Liver (tissue), 9 donors: Measurements from ENCODE around the gene BTBD9. TPM values are rescaled to one million over a fixed set of nuclear protein-coding genes. Genes with fewer than 3 reads are reported as not detected.

Source experiments
- DNase-seq: peaks from one replicate; pipeline ENCODE4 v3.0.0-alpha.2; 2017; ENCODE audit warnings: low spot score
- H3K27ac ChIP-seq, 2 donors: one replicate each; pipeline ENCODE4 v1.7.0; 2013; ENCODE audit warnings: inconsistent platforms in 2 of 2, low read length in 2 of 2, control low read depth in 1 of 2, low read depth in 1 of 2, mild to moderate bottlenecking in 1 of 2
- H3K27me3 ChIP-seq, 4 donors: one replicate each; pipeline versions ENCODE4 v1.6.1 to v1.7.0; 2013; ENCODE audit warnings: low read length in 3 of 4, inconsistent platforms in 1 of 4, mild to moderate bottlenecking in 1 of 4, moderate library complexity in 1 of 4; ENCODE audit not compliant: control insufficient read depth in 4 of 4, insufficient read depth in 4 of 4
- H3K36me3 ChIP-seq, 4 donors: one replicate each; pipeline versions ENCODE4 v1.6.1 to v1.7.0; 2013; ENCODE audit warnings: low read length in 3 of 4, mild to moderate bottlenecking in 3 of 4, low read depth in 1 of 4, moderate library complexity in 1 of 4; ENCODE audit not compliant: control insufficient read depth in 4 of 4, insufficient read depth in 3 of 4
- H3K4me1 ChIP-seq, 4 donors: one replicate each; pipeline versions ENCODE4 v1.6.1 to v1.7.0; 2013; ENCODE audit warnings: low read length in 3 of 4, mild to moderate bottlenecking in 3 of 4, moderate library complexity in 1 of 4; ENCODE audit not compliant: control insufficient read depth in 4 of 4, insufficient read depth in 4 of 4
- H3K4me3 ChIP-seq, 3 donors: one replicate each; pipeline versions ENCODE4 v1.6.1 to v1.7.0; 2013; ENCODE audit warnings: low read length in 3 of 3, control low read depth in 1 of 3, low read depth in 1 of 3, mild to moderate bottlenecking in 1 of 3
- H3K9ac ChIP-seq, 2 donors: one replicate each; pipeline ENCODE4 v1.7.0; 2013; ENCODE audit warnings: low read length in 2 of 2, mild to moderate bottlenecking in 2 of 2, moderate library complexity in 2 of 2, control low read depth in 1 of 2, low read depth in 1 of 2
- H3K9me3 ChIP-seq, 4 donors: one replicate each; pipeline versions ENCODE4 v1.6.1 to v1.7.0; 2013; ENCODE audit warnings: low read length in 3 of 4; ENCODE audit not compliant: control insufficient read depth in 4 of 4
- ATF3 ChIP-seq: IDR thresholded peaks from 2 replicates; pipeline ENCODE4 v1.6.1; 2016; ENCODE audit warnings: antibody characterized with exemption
- CTCF ChIP-seq: fragments of 150-350 bp; IDR thresholded peaks from 2 replicates; pipeline ENCODE4 v1.5.1; 2017; ENCODE audit warnings: improper control_type of control experiment, low read depth, low read length; ENCODE audit not compliant: missing input control
- EGR1 ChIP-seq, 2 donors: IDR thresholded peaks; 2 replicates each; pipeline ENCODE4 v1.6.1; 2016 to 2018; ENCODE audit warnings: antibody characterized with exemption in 2 of 2, low read depth in 2 of 2
- FOXA1 ChIP-seq: IDR thresholded peaks from 2 replicates; pipeline ENCODE4 v1.6.1; 2016; ENCODE audit warnings: antibody characterized with exemption
- FOXA2 ChIP-seq: IDR thresholded peaks from 2 replicates; pipeline ENCODE4 v1.6.1; 2016; ENCODE audit warnings: antibody characterized with exemption
- GABPA ChIP-seq, 2 donors: IDR thresholded peaks in 1 of 2; conservative IDR thresholded peaks in 1 of 2; 2 replicates each; pipeline ENCODE4 v1.6.1; 2016; ENCODE audit warnings: antibody characterized with exemption in 2 of 2, mild to moderate bottlenecking in 1 of 2, moderate library complexity in 1 of 2
- HNF4A ChIP-seq, 2 donors: conservative IDR thresholded peaks; 2 replicates each; pipeline ENCODE4 v1.6.1; 2016; ENCODE audit warnings: antibody characterized with exemption in 2 of 2, mild to moderate bottlenecking in 2 of 2
- HNF4G ChIP-seq: IDR thresholded peaks from 2 replicates; pipeline ENCODE4 v1.6.1; 2016; ENCODE audit warnings: antibody characterized with exemption
- JUND ChIP-seq, 2 donors: IDR thresholded peaks; 2 replicates each; pipeline ENCODE4 v1.6.1; 2016; ENCODE audit warnings: antibody characterized with exemption in 2 of 2
- NR2F2 ChIP-seq: IDR thresholded peaks from 2 replicates; pipeline ENCODE4 v1.6.1; 2016; ENCODE audit warnings: antibody characterized with exemption
- RAD21 ChIP-seq, 2 donors: IDR thresholded peaks; 2 replicates each; pipeline ENCODE4 v1.6.1; 2016; ENCODE audit warnings: antibody characterized with exemption in 2 of 2, mild to moderate bottlenecking in 2 of 2
- REST ChIP-seq: IDR thresholded peaks from 2 replicates; pipeline ENCODE4 v1.6.1; 2016; ENCODE audit warnings: antibody characterized with exemption, mild to moderate bottlenecking
- RXRA ChIP-seq, 2 donors: IDR thresholded peaks; 2 replicates each; pipeline ENCODE4 v1.6.1; 2017 to 2018; ENCODE audit warnings: antibody characterized with exemption in 2 of 2, mild to moderate bottlenecking in 1 of 2
- SP1 ChIP-seq: IDR thresholded peaks from 2 replicates; pipeline ENCODE4 v1.6.1; 2018; ENCODE audit warnings: antibody characterized with exemption, mild to moderate bottlenecking
- TAF1 ChIP-seq: conservative IDR thresholded peaks from 2 replicates; pipeline ENCODE4 v1.6.1; 2016; ENCODE audit warnings: antibody characterized with exemption, mild to moderate bottlenecking
- YY1 ChIP-seq: IDR thresholded peaks from 2 replicates; pipeline ENCODE4 v1.6.1; 2016; ENCODE audit warnings: antibody characterized with exemption, mild to moderate bottlenecking
- ZBTB33 ChIP-seq: IDR thresholded peaks from 2 replicates; pipeline ENCODE4 v1.6.1; 2016; ENCODE audit warnings: antibody characterized with exemption
- WGBS: extraction: QIAGEN DNeasy Blood & Tissue Kit; methylation state at CpG from one replicate; pipeline ENCODE4 v1.1.7; 2013; 5-methylcytosine and 5-hydroxymethylcytosine counted together
- polyA plus RNA-seq, 2 donors: library from polyadenylated mRNA; stranded (reverse) in 1 of 2; unstranded in 1 of 2; fragments of 200-250 nt in 1 of 2; fragments of >200 nt in 1 of 2; fragmentation: Nextera tagmentation in 1 of 2; extraction: Ambion mirVana in 1 of 2; gene quantifications; one replicate each; pipeline versions ENCODE4 v1.2.1 to v1.2.3, GENCODE V29; 2013 to 2015
- total RNA-seq, 2 donors: library from RNA; depleted of rRNA; stranded (reverse); fragments of >200 nt; gene quantifications; one replicate each; pipeline ENCODE4 v1.2.3, GENCODE V29; 2014
- donor health status: healthy.
- donor health status: healthy.
- donor health status: healthy.
- donor health status: healthy.
- donor health status: healthy.

Gene BTBD9
- total and polyA plus RNA-seq, 4 donors: 2.0 to 12.4 (median 5.7) TPM

DNA sequence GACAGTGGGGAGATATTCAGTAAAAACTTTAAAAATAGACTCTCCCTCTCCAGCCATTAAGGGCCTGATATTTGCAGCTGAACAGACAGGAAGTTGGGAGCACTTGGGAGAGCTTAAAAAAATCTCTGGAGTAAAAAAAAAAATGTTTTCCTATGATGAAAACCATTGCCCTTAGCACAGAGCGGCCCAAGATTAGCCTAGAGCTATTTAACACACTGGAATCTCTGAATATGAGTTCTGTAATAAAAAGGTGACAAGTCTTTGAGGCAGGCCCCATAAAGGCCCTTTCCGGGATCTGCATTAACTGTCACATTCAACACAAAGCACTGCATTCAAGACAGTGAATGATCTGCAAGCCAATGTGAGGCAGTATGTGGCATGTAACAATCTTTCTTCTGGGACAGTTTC, 426.5 kb downstream of the BTBD9 start:
- no peak overlapping the region for H3K9ac ChIP-seq
- H3K27ac ChIP-seq: no peak overlapping the region
- H3K9me3 ChIP-seq: no peaks in the 10 kb centered on the region
- DNase-seq: no peak
- H3K27me3 ChIP-seq: no peaks in the 10 kb centered on the region
- no peak overlapping the region for H3K4me3 ChIP-seq
- H3K4me1 ChIP-seq: no peaks in the 10 kb centered on the region
- no peaks in the 10 kb centered on the region for H3K36me3 ChIP-seq
- WGBS: 75% methylated on average over 2 of the region's 2 CpGs
- TF ChIP-seq JUND (IDR thresholded peaks at IDR 0.05): no peak
- no peak for TF ChIP-seq SP1
- TF ChIP-seq FOXA2: no peak
- TF ChIP-seq HNF4A (conservative IDR thresholded peaks at IDR 0.05): no peak
- no peak for TF ChIP-seq ATF3
- no peak for TF ChIP-seq HNF4G
- no peak for TF ChIP-seq ZBTB33
- no peak for TF ChIP-seq RAD21 (IDR thresholded peaks at IDR 0.05)
- TF ChIP-seq FOXA1: no peak
- no peak for TF ChIP-seq TAF1
- no peak for TF ChIP-seq REST
- no peak for TF ChIP-seq RXRA (IDR thresholded peaks at IDR 0.05)
- no peak for TF ChIP-seq EGR1 (IDR thresholded peaks at IDR 0.05; ENCODE audit: low read depth in 2 of 2)
- TF ChIP-seq YY1: no peak
- no peak for TF ChIP-seq GABPA (IDR thresholded peaks at IDR 0.05 in 1 of 2, conservative IDR thresholded peaks at IDR 0.05 in 1 of 2)
- TF ChIP-seq NR2F2: no peak
- no peak for TF ChIP-seq CTCF

DNA sequence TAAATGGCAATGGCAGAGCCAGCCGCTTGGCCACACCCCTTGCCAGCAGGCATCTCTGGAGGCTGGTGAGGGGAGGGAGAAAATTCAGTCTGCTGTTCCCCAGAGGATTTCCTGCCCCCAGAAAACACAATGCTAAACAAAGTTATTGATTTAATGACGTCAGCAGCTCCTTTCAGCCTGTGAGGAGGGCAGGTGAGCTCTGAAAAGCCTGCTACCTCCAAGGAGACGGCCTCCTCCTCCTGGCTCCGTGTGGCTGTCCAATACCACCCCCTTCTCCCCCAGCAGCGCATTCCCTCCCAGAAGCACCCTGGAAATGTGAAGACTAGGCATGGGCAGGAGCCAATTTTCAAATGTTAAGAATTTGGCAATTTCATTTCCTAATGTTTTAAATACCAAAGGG, 427.1 kb downstream of the BTBD9 start:
- H3K4me1 ChIP-seq: no peaks in the 10 kb centered on the region
- no peak overlapping the region for H3K9ac ChIP-seq
- TF ChIP-seq ATF3: no peak
- TF ChIP-seq YY1: no peak
- TF ChIP-seq FOXA1: no peak
- H3K27ac ChIP-seq: no peak overlapping the region
- 66% methylated on average over 5 of the region's 5 CpGs for WGBS
- no peaks in the 10 kb centered on the region for H3K9me3 ChIP-seq
- no peak for DNase-seq
- no peaks in the 10 kb centered on the region for H3K27me3 ChIP-seq
- H3K36me3 ChIP-seq: no peaks in the 10 kb centered on the region
- H3K4me3 ChIP-seq: no peak overlapping the region
